Fibroblast of peridontal ligament (primary cell): ENCODE results near the gene ABL2.

Experiments
- DNase-seq: peaks from one replicate; pipeline ENCODE4 v3.0.0-alpha.2; 2010; ENCODE audit errors: extremely low read depth

Gene ABL2

GRCh38 chr1:179052776-179053175 is 176.7 kb downstream of the ABL2 start:
- DNase-seq: no peak
